WTC11 (cell line): Measurements from ENCODE around the gene TRIM44.

Experiments used
- CTCF ChIP-seq: fragments of 200-600 bp; IDR thresholded peaks from 2 replicates; pipeline ENCODE4 v1.8.0; 2022; ENCODE audit warnings: antibody characterized with exemption
- ESRRA ChIP-seq: sonication (generic); formaldehyde crosslinking; IDR thresholded peaks from 2 replicates; pipeline ENCODE4 v1.8.1; 2022; ENCODE audit warnings: mild to moderate bottlenecking, missing genetic modification reagents, borderline replicate concordance
- FOXK1 ChIP-seq: sonication (generic); formaldehyde crosslinking; IDR thresholded peaks from 2 replicates; pipeline ENCODE4 v1.8.0; 2022; ENCODE audit warnings: mild to moderate bottlenecking, moderate library complexity, missing genetic modification reagents
- HMGXB4 ChIP-seq: sonication (generic); formaldehyde crosslinking; IDR thresholded peaks from 2 replicates; pipeline ENCODE4 v1.8.1; 2023; ENCODE audit warnings: mild to moderate bottlenecking, moderate library complexity, missing genetic modification reagents
- IRF1 ChIP-seq: sonication (generic); formaldehyde crosslinking; IDR thresholded peaks from 2 replicates; pipeline ENCODE4 v1.8.0; 2023; ENCODE audit warnings: missing genetic modification reagents
- IRF2 ChIP-seq: sonication (generic); formaldehyde crosslinking; IDR thresholded peaks from 2 replicates; pipeline ENCODE4 v1.8.0; 2022; ENCODE audit warnings: low read depth, missing genetic modification reagents, borderline replicate concordance
- JUN ChIP-seq: sonication (generic); formaldehyde crosslinking; IDR thresholded peaks from 2 replicates; pipeline ENCODE4 v1.8.0; 2023; ENCODE audit warnings: mild to moderate bottlenecking, missing genetic modification reagents
- NFE2L1 ChIP-seq: sonication (generic); formaldehyde crosslinking; IDR thresholded peaks from 2 replicates; pipeline ENCODE4 v1.8.1; 2023; ENCODE audit warnings: missing genetic modification reagents
- NFYB ChIP-seq: sonication (generic); formaldehyde crosslinking; conservative IDR thresholded peaks from 2 replicates; pipeline ENCODE4 v1.8.0; 2022; ENCODE audit warnings: low read depth, missing genetic modification reagents
- NR2C2 ChIP-seq: sonication (generic); formaldehyde crosslinking; IDR thresholded peaks from 2 replicates; pipeline ENCODE4 v1.8.0; 2022; ENCODE audit warnings: mild to moderate bottlenecking, missing genetic modification reagents
- ZBTB21 ChIP-seq: sonication (generic); formaldehyde crosslinking; IDR thresholded peaks from 2 replicates; pipeline ENCODE4 v1.8.1; 2023; ENCODE audit warnings: mild to moderate bottlenecking, missing genetic modification reagents, borderline replicate concordance
- ZNF423 ChIP-seq: fragments of 250-450 bp; sonication (Bioruptor Pico); IDR thresholded peaks from 2 replicates; pipeline ENCODE4 v2.1.2; 2022; ENCODE audit warnings: mild to moderate bottlenecking, moderate library complexity
- ZNF512 ChIP-seq: sonication (generic); formaldehyde crosslinking; IDR thresholded peaks from 2 replicates; pipeline ENCODE4 v1.8.1; 2022; ENCODE audit warnings: missing genetic modification reagents, borderline replicate concordance

GRCh38 chr11:35771722-35772121 is 109.1 kb downstream of the TRIM44 start:
- TF ChIP-seq ESRRA (no peak), FOXK1 (no peak), NR2C2 (no peak), IRF2 (CRISPR knock-in tag) (no peak), ZNF423 (CRISPR knock-in tag) (no peak), NFYB (CRISPR knock-in tag) (no peak), CTCF (no peak), ZNF512 (CRISPR knock-in tag) (no peak), JUN (CRISPR knock-in tag) (no peak), NFE2L1 (CRISPR knock-in tag) (no peak), HMGXB4 (CRISPR knock-in tag) (no peak), IRF1 (CRISPR knock-in tag) (no peak), ZBTB21 (no peak)
